ENCODE measurements around the gene ZFP92. TPM values are rescaled to one million over a fixed set of nuclear protein-coding genes. Genes with fewer than 3 reads are reported as not detected.

The ZFP92 gene
- total RNA-seq = 1.6 and 2.0 TPM in 2 replicates

GRCh38 chrX:153411255-153411987 is at the start of gene ZFP92:
ZFP92 (plus strand) TSS chrX:153411472; CDS start chrX:153418323, 6,851 bp downstream.

GRCh38 chrX:153401133-153401764 is 10.0 kb upstream of the ZFP92 start, which contains the start of gene PNMA6E:
PNMA6E (minus strand) TSS chrX:153401350; CDS start chrX:153398849, 2,501 bp downstream.

GRCh38 chrX:153445856-153446635 is 34.8 kb downstream of the ZFP92 start, which contains the start of gene TREX2:
TREX2 (minus strand) TSS chrX:153446056; CDS start chrX:153445430, 626 bp downstream.

Other genes with a start within 250 kb of the ZFP92 start
- gene MAGEA1, start 232.2 kb upstream of the ZFP92 start, total RNA-seq = not detected in 2 replicates
- gene PNMA6F, start 89.7 kb upstream of the ZFP92 start, total RNA-seq = not detected in 2 replicates
- gene ZNF275, start 77.3 kb upstream of the ZFP92 start, total RNA-seq = 3.6 and 5.2 TPM in 2 replicates
- gene PNMA6E, start 10.1 kb upstream of the ZFP92 start, total RNA-seq = not detected in 2 replicates
- 0.91 and 8.8 TPM in 2 replicates for gene TREX2, start 34.6 kb downstream of the ZFP92 start, total RNA-seq
- 13.0 and 44.1 TPM in 2 replicates for gene HAUS7, start 59.1 kb downstream of the ZFP92 start, total RNA-seq
- 15.7 and 30.5 TPM in 2 replicates for gene BGN, start 83.5 kb downstream of the ZFP92 start, total RNA-seq
- not detected in 2 replicates for gene ATP2B3, start 106.2 kb downstream of the ZFP92 start, total RNA-seq
- 42.6 and 43.9 TPM in 2 replicates for gene CCNQ, start 187.7 kb downstream of the ZFP92 start, total RNA-seq
- 0.15 and 0.32 TPM in 2 replicates for gene DUSP9, start 235.7 kb downstream of the ZFP92 start, total RNA-seq

Data from epithelial cell of umbilical artery (primary cell).